OCI-LY3 (cell line): ENCODE measurements around the gene TRABD.

Source experiments
- H2AFZ ChIP-seq: fragments of 200-600, 300-600 bp; shearing (Covaris generic); 2 replicates; pipeline ENCODE4 v1.6.0; 2014; ENCODE audit warnings: antibody characterized with exemption, low read depth, low read length
- H3K27ac ChIP-seq: fragments of 200-600, 300-600 bp; sonication (generic); 2 replicates; pipeline ENCODE4 v1.5.1; 2014; ENCODE audit warnings: mild to moderate bottlenecking, low read length, moderate library complexity, mixed read lengths
- H3K27me3 ChIP-seq: fragments of 200-600, 300-600 bp; sonication (generic); 2 replicates; pipeline ENCODE4 v1.6.1; 2014; ENCODE audit warnings: low read depth, low read length, mixed read lengths
- H3K36me3 ChIP-seq: fragments of 200-600, 300-600 bp; sonication (generic); replicated peaks from 2 replicates; pipeline ENCODE3; 2014; ENCODE audit warnings: low read depth, low read length, mixed read lengths
- H3K4me1 ChIP-seq: fragments of 300-600, 200-600 bp; sonication (generic); 2 replicates; pipeline ENCODE4 v1.6.1; 2014; ENCODE audit warnings: low read length, mixed read lengths
- H3K4me2 ChIP-seq: fragments of 200-600, 300-600 bp; sonication (generic); 2 replicates; pipeline ENCODE4 v1.6.1; 2014; ENCODE audit warnings: low read length, mixed read lengths
- H3K4me3 ChIP-seq: fragments of 300-600, 200-600 bp; sonication (generic); 2 replicates; pipeline ENCODE4 v1.5.1; 2014; ENCODE audit warnings: antibody characterized with exemption, mild to moderate bottlenecking, low read length, moderate library complexity
- H3K79me2 ChIP-seq: fragments of 300-600, 200-600 bp; shearing (Covaris generic); 2 replicates; pipeline ENCODE4 v1.6.1; 2014; ENCODE audit warnings: mild to moderate bottlenecking, low read length, mixed read lengths
- H3K9ac ChIP-seq: fragments of 300-600, 200-600 bp; shearing (Covaris generic); 2 replicates; pipeline ENCODE4 v1.6.0; 2014; ENCODE audit warnings: mild to moderate bottlenecking, low read length, moderate library complexity
- H3K9me3 ChIP-seq: fragments of 200-600, 300-600 bp; shearing (Covaris generic); 2 replicates; pipeline ENCODE4 v1.6.1; 2014; ENCODE audit warnings: low read length, mixed read lengths; ENCODE audit not compliant: insufficient read depth
- H4K20me1 ChIP-seq: fragments of 200-600, 300-600 bp; sonication (generic); 2 replicates; pipeline ENCODE4 v1.6.1; 2016; ENCODE audit warnings: low read length, mixed read lengths; ENCODE audit not compliant: insufficient read depth
- EZH2phosphoT487 ChIP-seq: fragments of 200-600 bp; shearing (Covaris generic); IDR thresholded peaks from 2 replicates; pipeline ENCODE4 v1.6.1; 2018; ENCODE audit warnings: antibody characterized with exemption, mixed run types, low read depth
- TF ChIP-seq, protein P1 (sequence below): fragments of 200-600, 300-600 bp; sonication (generic); IDR thresholded peaks from 2 replicates; pipeline ENCODE4 v1.5.1; 2014; ENCODE audit warnings: antibody characterized with exemption, low read length, low read depth

The TRABD gene

GRCh38 chr22:50193621-50194020 is 7.9 kb downstream of the TRABD start:
- Histone ChIP-seq H4K20me1 (peaks cover 7% of the 10 kb centered on the region), H2AFZ (no peak overlapping the region), H3K27ac (no peak overlapping the region), H3K9me3 (peaks cover 12% of the 10 kb centered on the region; the same call in 1 of the 2 replicates), H3K4me1 (peaks cover 58% of the 10 kb centered on the region), H3K9ac (no peak overlapping the region), H3K79me2 (peaks cover 34% of the 10 kb centered on the region), H3K36me3 (peaks cover 13% of the 10 kb centered on the region), H3K4me2 (no peak overlapping the region), H3K27me3 (no peaks in the 10 kb centered on the region), H3K4me3 (no peak overlapping the region)
- TF ChIP-seq, protein P1, sequence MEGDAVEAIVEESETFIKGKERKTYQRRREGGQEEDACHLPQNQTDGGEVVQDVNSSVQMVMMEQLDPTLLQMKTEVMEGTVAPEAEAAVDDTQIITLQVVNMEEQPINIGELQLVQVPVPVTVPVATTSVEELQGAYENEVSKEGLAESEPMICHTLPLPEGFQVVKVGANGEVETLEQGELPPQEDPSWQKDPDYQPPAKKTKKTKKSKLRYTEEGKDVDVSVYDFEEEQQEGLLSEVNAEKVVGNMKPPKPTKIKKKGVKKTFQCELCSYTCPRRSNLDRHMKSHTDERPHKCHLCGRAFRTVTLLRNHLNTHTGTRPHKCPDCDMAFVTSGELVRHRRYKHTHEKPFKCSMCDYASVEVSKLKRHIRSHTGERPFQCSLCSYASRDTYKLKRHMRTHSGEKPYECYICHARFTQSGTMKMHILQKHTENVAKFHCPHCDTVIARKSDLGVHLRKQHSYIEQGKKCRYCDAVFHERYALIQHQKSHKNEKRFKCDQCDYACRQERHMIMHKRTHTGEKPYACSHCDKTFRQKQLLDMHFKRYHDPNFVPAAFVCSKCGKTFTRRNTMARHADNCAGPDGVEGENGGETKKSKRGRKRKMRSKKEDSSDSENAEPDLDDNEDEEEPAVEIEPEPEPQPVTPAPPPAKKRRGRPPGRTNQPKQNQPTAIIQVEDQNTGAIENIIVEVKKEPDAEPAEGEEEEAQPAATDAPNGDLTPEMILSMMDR, result no peak
- no peak for TF ChIP-seq EZH2phosphoT487

GRCh38 chr22:50194037-50194805 is 8.5 kb downstream of the TRABD start:
- Histone ChIP-seq H3K4me1 (peaks cover 55% of the 10 kb centered on the region), H3K79me2 (peaks cover 28% of the 10 kb centered on the region), H3K27ac (no peak overlapping the region), H3K36me3 (peaks cover 13% of the 10 kb centered on the region), H4K20me1 (peaks cover 6% of the 10 kb centered on the region), H2AFZ (no peak overlapping the region), H3K27me3 (no peaks in the 10 kb centered on the region), H3K4me3 (no peak overlapping the region), H3K4me2 (peak overlapping the region; percentile 24), H3K9ac (no peak overlapping the region), H3K9me3 (peaks cover 12% of the 10 kb centered on the region; the same call in 1 of the 2 replicates)
- TF ChIP-seq, protein P1, result no peak
- TF ChIP-seq EZH2phosphoT487, result no peak

GRCh38 chr22:50196256-50196655 is 10.5 kb downstream of the TRABD start:
- Histone ChIP-seq H3K9ac (no peak overlapping the region), H3K4me3 (no peak overlapping the region), H2AFZ (no peak overlapping the region), H3K36me3 (peaks cover 13% of the 10 kb centered on the region), H3K4me1 (peaks cover 36% of the 10 kb centered on the region), H4K20me1 (no peaks in the 10 kb centered on the region), H3K4me2 (no peak overlapping the region), H3K9me3 (peaks cover 9% of the 10 kb centered on the region; the same call in 1 of the 2 replicates), H3K79me2 (peaks cover 21% of the 10 kb centered on the region), H3K27me3 (no peaks in the 10 kb centered on the region), H3K27ac (no peak overlapping the region)
- TF ChIP-seq, protein P1, result no peak

GRCh38 chr22:50197000-50197800 is 11.5 kb downstream of the TRABD start:
- H3K27me3 ChIP-seq, result no peaks in the 10 kb centered on the region
- no peak overlapping the region for H2AFZ ChIP-seq
- no peak overlapping the region for H3K4me3 ChIP-seq
- H3K36me3 ChIP-seq, result peaks cover 10% of the 10 kb centered on the region
- peaks cover 5% of the 10 kb centered on the region; the same call in 1 of the 2 replicates for H4K20me1 ChIP-seq
- H3K9ac ChIP-seq, result no peak overlapping the region
- no peak for TF ChIP-seq EZH2phosphoT487
- TF ChIP-seq, protein P1, result no peak
- H3K27ac ChIP-seq, result no peak overlapping the region
- peaks cover 29% of the 10 kb centered on the region for H3K4me1 ChIP-seq
- H3K4me2 ChIP-seq, result no peak overlapping the region
- peaks cover 1% of the 10 kb centered on the region; the same call in 1 of the 2 replicates for H3K9me3 ChIP-seq
- peaks cover 24% of the 10 kb centered on the region for H3K79me2 ChIP-seq
